Hematopoietic multipotent progenitor cell (in vitro differentiated cells): ENCODE results near the gene AJM1. TPM values are rescaled to one million over a fixed set of nuclear protein-coding genes. Genes with fewer than 3 reads are reported as not detected.
A peak's percentile ranks its signal among the peaks of the same experiment; 100 is the strongest.
"Not testable (repeated sequence)": the region's sequence is repeated elsewhere in the genome, so short reads cannot be mapped to it uniquely, and the experiment has no call there.

Experiments
- DNase-seq, 3 donors: peaks; one replicate each; pipeline ENCODE4 v3.0.0-alpha.2; 2011 to 2015; ENCODE audit warnings: low read depth in 2 of 3, low spot score in 2 of 3
- total RNA-seq: library from RNA; depleted of rRNA; stranded (reverse); fragments of >200 nt; gene quantifications from one replicate; pipeline ENCODE4 v1.2.3, GENCODE V29; 2012

The AJM1 gene
- total RNA-seq = 0.27 TPM

GRCh38 chr9:136842380-136842948 is at the start of gene AJM1:
AJM1 (plus strand) TSS chr9:136842478; CDS start chr9:136844415, 1,937 bp downstream.
- peak; percentile 63 to 87 (median 71) for DNase-seq

GRCh38 chr9:136793086-136793946 is 49.0 kb upstream of the AJM1 start:
- DNase-seq = no peak

GRCh38 chr9:136794281-136794999 is 47.8 kb upstream of the AJM1 start:
- no peak for DNase-seq

GRCh38 chr9:136795000-136795348 is 47.3 kb upstream of the AJM1 start:
- DNase-seq = no peak

- no peak for DNase-seq
Observed at GRCh38 chr9:136796238-136796774, 46.0 kb upstream of the AJM1 start, which contains the start of gene CCDC183. CCDC183 (plus strand) TSS chr9:136796338; CDS start chr9:136796398, 60 bp downstream.

GRCh38 chr9:136796775-136797347 is 45.4 kb upstream of the AJM1 start:
- not testable (repeated sequence) for DNase-seq

- DNase-seq = no peak
Observed at GRCh38 chr9:136798708-136799078, 43.6 kb upstream of the AJM1 start.

- DNase-seq = no peak
Observed at GRCh38 chr9:136799079-136799853, 43.0 kb upstream of the AJM1 start.

GRCh38 chr9:136799854-136800657 is 42.2 kb upstream of the AJM1 start:
- DNase-seq = peak; percentile 71 to 92 (median 92)

GRCh38 chr9:136802321-136802720 is 40.0 kb upstream of the AJM1 start:
- no peak for DNase-seq

- not testable (repeated sequence) for DNase-seq
Observed at GRCh38 chr9:136803009-136803550, 39.2 kb upstream of the AJM1 start.

- no peak for DNase-seq
Observed at GRCh38 chr9:136803551-136804508, 38.4 kb upstream of the AJM1 start.

- DNase-seq = no peak
Observed at GRCh38 chr9:136804509-136805206, 37.6 kb upstream of the AJM1 start.

GRCh38 chr9:136805207-136805740 is 37.0 kb upstream of the AJM1 start:
- no peak for DNase-seq

GRCh38 chr9:136806067-136806466 is 36.2 kb upstream of the AJM1 start:
- no peak for DNase-seq

- DNase-seq = no peak
Observed at GRCh38 chr9:136806631-136807201, 35.6 kb upstream of the AJM1 start.
